ENCODE data around the gene LSM6.

LSM6 gene

DNA sequence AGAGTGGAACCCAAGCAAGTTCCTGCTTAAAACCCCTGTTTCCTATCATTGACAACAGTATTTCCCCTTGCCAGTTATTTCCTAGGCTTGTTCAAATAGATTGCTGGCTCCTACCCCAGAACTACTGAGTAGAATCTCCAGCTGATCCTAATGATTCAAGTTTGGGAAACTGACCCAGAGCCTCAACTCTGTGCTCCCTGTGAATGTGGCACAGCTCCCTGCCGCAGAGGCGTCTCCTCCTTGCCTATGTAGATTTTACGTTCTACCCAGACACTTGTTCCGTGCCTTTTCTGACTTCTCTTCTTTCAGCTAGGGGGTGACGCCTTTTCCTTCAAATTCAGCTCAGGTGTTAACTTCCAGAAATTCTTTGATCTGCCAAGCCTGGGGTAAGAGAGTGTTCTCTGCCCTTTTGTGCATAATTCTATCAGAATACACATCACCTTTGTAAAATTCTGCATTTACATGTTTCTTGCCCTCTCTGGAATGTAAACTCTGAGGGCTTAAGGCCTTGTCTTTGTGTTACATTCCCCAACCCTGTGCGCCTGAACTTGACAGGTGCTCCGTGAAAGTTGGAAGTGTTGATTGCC lies 4.4 kb downstream of the LSM6 start:
- TF ChIP-seq EP300 (IDR thresholded peaks at IDR 0.05; ENCODE audit: borderline replicate concordance) (no peak), MAX (IDR thresholded peaks at IDR 0.05) (no peak), TCF12 (IDR thresholded peaks at IDR 0.05; ENCODE audit: low read depth) (no peak), TEAD4 (IDR thresholded peaks at IDR 0.05) (no peak), YY1 (IDR thresholded peaks at IDR 0.05; ENCODE audit: low read depth) (no peak), REST (IDR thresholded peaks at IDR 0.05; ENCODE audit: low read depth) (no peak), NFIC (IDR thresholded peaks at IDR 0.05) (no peak), ZBTB7A (IDR thresholded peaks at IDR 0.05; ENCODE audit: low read depth) (no peak), FOXM1 (IDR thresholded peaks at IDR 0.05; ENCODE audit: borderline replicate concordance, low read depth) (no peak), CREB1 (IDR thresholded peaks at IDR 0.05; ENCODE audit: low read depth) (no peak), CEBPB (IDR thresholded peaks at IDR 0.05) (no peak)

GRCh38 chr4:146182443-146182842 lies 6.9 kb downstream of the LSM6 start:
- TF ChIP-seq FOXM1 (IDR thresholded peaks at IDR 0.05; ENCODE audit: borderline replicate concordance, low read depth), result no peak
- no peak for TF ChIP-seq TEAD4 (IDR thresholded peaks at IDR 0.05)
- TF ChIP-seq EP300 (IDR thresholded peaks at IDR 0.05; ENCODE audit: borderline replicate concordance), result no peak
- TF ChIP-seq EGR1 (IDR thresholded peaks at IDR 0.05), result no peak
- no peak for TF ChIP-seq MAX (IDR thresholded peaks at IDR 0.05)
- TF ChIP-seq CEBPB (IDR thresholded peaks at IDR 0.05), result no peak

- no peak for TF ChIP-seq NFIC (IDR thresholded peaks at IDR 0.05)
- TF ChIP-seq EP300 (IDR thresholded peaks at IDR 0.05; ENCODE audit: borderline replicate concordance), result no peak
- TF ChIP-seq TCF12 (IDR thresholded peaks at IDR 0.05; ENCODE audit: low read depth), result no peak
- TF ChIP-seq REST (IDR thresholded peaks at IDR 0.05; ENCODE audit: low read depth), result no peak
- no peak for TF ChIP-seq CEBPB (IDR thresholded peaks at IDR 0.05)
- no peak for TF ChIP-seq TEAD4 (IDR thresholded peaks at IDR 0.05)
Measured at GRCh38 chr4:146183209-146183608, 7.7 kb downstream of the LSM6 start.

DNA sequence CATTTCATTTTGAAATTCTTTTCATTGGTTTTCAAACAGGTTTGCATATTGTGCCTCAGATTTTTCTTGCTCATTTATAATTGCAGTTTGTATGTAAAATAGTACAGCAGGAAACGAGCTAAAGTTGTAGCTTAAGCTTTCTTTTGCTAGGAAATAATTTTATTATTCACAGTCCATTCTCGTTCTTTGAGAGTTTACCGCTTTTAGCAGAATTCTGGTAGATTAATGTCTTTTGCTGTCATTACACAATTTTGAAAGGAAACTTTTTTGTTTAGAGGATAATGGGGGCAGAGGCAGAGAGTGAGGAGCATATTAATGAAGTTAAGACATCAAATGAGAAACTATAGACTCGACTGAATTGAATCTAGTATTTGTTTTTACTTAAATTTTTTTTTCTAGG lies 10.5 kb downstream of the LSM6 start:
- TF ChIP-seq ZBTB7A (IDR thresholded peaks at IDR 0.05; ENCODE audit: low read depth) (no peak), CEBPB (IDR thresholded peaks at IDR 0.05) (no peak), EGR1 (IDR thresholded peaks at IDR 0.05) (no peak), TCF12 (IDR thresholded peaks at IDR 0.05; ENCODE audit: low read depth) (no peak), RAD21 (IDR thresholded peaks at IDR 0.05; ENCODE audit: low read depth) (no peak), CREB1 (IDR thresholded peaks at IDR 0.05; ENCODE audit: low read depth) (no peak), TEAD4 (IDR thresholded peaks at IDR 0.05) (no peak), EP300 (IDR thresholded peaks at IDR 0.05; ENCODE audit: borderline replicate concordance) (no peak), MAX (IDR thresholded peaks at IDR 0.05) (no peak), YY1 (IDR thresholded peaks at IDR 0.05; ENCODE audit: low read depth) (no peak), TAF1 (IDR thresholded peaks at IDR 0.05; ENCODE audit: low read depth) (no peak), FOXM1 (IDR thresholded peaks at IDR 0.05; ENCODE audit: borderline replicate concordance, low read depth) (no peak), REST (IDR thresholded peaks at IDR 0.05; ENCODE audit: low read depth) (no peak), NFIC (IDR thresholded peaks at IDR 0.05) (no peak)
- TF ChIP-seq, protein P1, sequence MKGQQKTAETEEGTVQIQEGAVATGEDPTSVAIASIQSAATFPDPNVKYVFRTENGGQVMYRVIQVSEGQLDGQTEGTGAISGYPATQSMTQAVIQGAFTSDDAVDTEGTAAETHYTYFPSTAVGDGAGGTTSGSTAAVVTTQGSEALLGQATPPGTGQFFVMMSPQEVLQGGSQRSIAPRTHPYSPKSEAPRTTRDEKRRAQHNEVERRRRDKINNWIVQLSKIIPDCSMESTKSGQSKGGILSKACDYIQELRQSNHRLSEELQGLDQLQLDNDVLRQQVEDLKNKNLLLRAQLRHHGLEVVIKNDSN (IDR thresholded peaks at IDR 0.05), result no peak

- TF ChIP-seq NFIC (IDR thresholded peaks at IDR 0.05), result no peak
- no peak for TF ChIP-seq CEBPB (IDR thresholded peaks at IDR 0.05)
- TF ChIP-seq EGR1 (IDR thresholded peaks at IDR 0.05), result no peak
- TF ChIP-seq MAX (IDR thresholded peaks at IDR 0.05), result no peak
- no peak for TF ChIP-seq RAD21 (IDR thresholded peaks at IDR 0.05; ENCODE audit: low read depth)
- no peak for TF ChIP-seq FOXM1 (IDR thresholded peaks at IDR 0.05; ENCODE audit: borderline replicate concordance, low read depth)
- no peak for TF ChIP-seq TEAD4 (IDR thresholded peaks at IDR 0.05)
- TF ChIP-seq REST (IDR thresholded peaks at IDR 0.05; ENCODE audit: low read depth), result no peak
- TF ChIP-seq, protein P1 (IDR thresholded peaks at IDR 0.05), result no peak
- no peak for TF ChIP-seq CREB1 (IDR thresholded peaks at IDR 0.05; ENCODE audit: low read depth)
- no peak for TF ChIP-seq YY1 (IDR thresholded peaks at IDR 0.05; ENCODE audit: low read depth)
- no peak for TF ChIP-seq ZBTB7A (IDR thresholded peaks at IDR 0.05; ENCODE audit: low read depth)
- TF ChIP-seq TAF1 (IDR thresholded peaks at IDR 0.05; ENCODE audit: low read depth), result no peak
Measured at GRCh38 chr4:146186596-146186995, 11.1 kb downstream of the LSM6 start.
